CD8-positive, alpha-beta memory T cell (primary cell): ENCODE measurements around the gene PYGB. TPM values are rescaled to one million over a fixed set of nuclear protein-coding genes. Genes with fewer than 3 reads are reported as not detected.

Experiments
- CTCF ChIA-PET: fragments of 350-600 bp; sonication (Branson Sonifier 250); formaldehyde crosslinking; loops from one replicate; lab custom pipeline; 2021; ENCODE audit warnings: antibody characterized with exemption; lab: Charles Lee
- POLR2A ChIA-PET: fragments of 350-600 bp; sonication (Branson Sonifier 250); formaldehyde crosslinking; loops from one replicate; lab custom pipeline; 2021; ENCODE audit warnings: antibody characterized with exemption; lab: Charles Lee
- DNase-seq, 5 donors: peaks; one replicate each; pipeline versions ENCODE4 v3.0.0 to v3.0.0-alpha.2; 2020 to 2022; ENCODE audit warnings: mixed read lengths in 1 of 5
- H3K27ac ChIP-seq: one replicate; pipeline ENCODE4 v1.7.0; 2013; ENCODE audit warnings: low read depth, mild to moderate bottlenecking, low read length, moderate library complexity
- H3K27me3 ChIP-seq: 2 replicates; pipeline ENCODE4 v1.7.0; 2013; ENCODE audit warnings: low read length, mild to moderate bottlenecking; ENCODE audit not compliant: insufficient read depth, poor library complexity, severe bottlenecking
- H3K36me3 ChIP-seq: 2 replicates; pipeline ENCODE4 v1.7.0; 2013; ENCODE audit warnings: mild to moderate bottlenecking, low read length, moderate library complexity; ENCODE audit not compliant: insufficient read depth
- H3K4me1 ChIP-seq: 2 replicates; pipeline ENCODE4 v1.7.0; 2013; ENCODE audit warnings: mild to moderate bottlenecking, low read length, moderate library complexity; ENCODE audit not compliant: insufficient read depth
- H3K4me3 ChIP-seq: 2 replicates; pipeline ENCODE4 v1.7.0; 2013; ENCODE audit warnings: mild to moderate bottlenecking, low read length
- H3K9me3 ChIP-seq: 2 replicates; pipeline ENCODE4 v1.7.0; 2013; ENCODE audit warnings: mild to moderate bottlenecking, low read length
- H3K27ac Mint-ChIP-seq, 8 donors: one replicate each; pipeline ENCODE4 v1.8.0; 2020 to 2021; ENCODE audit warnings: mixed read lengths in 8 of 8, mild to moderate bottlenecking in 6 of 8, inconsistent platforms in 3 of 8, moderate library complexity in 3 of 8
- H3K27me3 Mint-ChIP-seq, 2 donors: one replicate each; pipeline ENCODE4 v1.8.0; 2020 to 2021; ENCODE audit warnings: mixed read lengths in 2 of 2, mild to moderate bottlenecking in 1 of 2, moderate library complexity in 1 of 2
- H3K36me3 Mint-ChIP-seq, 3 donors: one replicate each; pipeline ENCODE4 v1.8.0; 2020 to 2021; ENCODE audit warnings: mixed read lengths in 3 of 3, inconsistent platforms in 1 of 3, mild to moderate bottlenecking in 1 of 3
- H3K4me1 Mint-ChIP-seq, 3 donors: one replicate each; pipeline ENCODE4 v1.8.0; 2020 to 2021; ENCODE audit warnings: mixed read lengths in 3 of 3, inconsistent platforms in 1 of 3, mild to moderate bottlenecking in 1 of 3
- H3K4me3 Mint-ChIP-seq, 7 donors: one replicate each; pipeline ENCODE4 v1.8.0; 2020 to 2021; ENCODE audit warnings: mixed read lengths in 7 of 7, mild to moderate bottlenecking in 6 of 7, moderate library complexity in 4 of 7, inconsistent platforms in 2 of 7
- H3K9me3 Mint-ChIP-seq, 5 donors: one replicate each; pipeline ENCODE4 v1.8.0; 2020 to 2022; ENCODE audit warnings: mixed read lengths in 5 of 5, mild to moderate bottlenecking in 3 of 5, moderate library complexity in 2 of 5, inconsistent platforms in 1 of 5
- polyA plus RNA-seq: library from polyadenylated mRNA; unstranded; fragments of 300-500 nt; fragmentation: Illumina TruSeq; gene quantifications from one replicate; pipeline ENCODE4 v1.2.3, GENCODE V29; 2021
- total RNA-seq, 2 experiments: library from RNA; stranded (reverse); gene quantifications; one replicate each; pipeline ENCODE4 v1.2.3, GENCODE V29; 2021

PYGB gene
- total and polyA plus RNA-seq, 3 experiments from 2014 or later: 32.5 to 35.7 (median 35.6) TPM

- Histone ChIP-seq H3K27ac (no peak overlapping the region), H3K4me1 (peaks cover 25% of the 10 kb centered on the region), H3K4me3 (no peak overlapping the region), H3K27me3 (no peaks in the 10 kb centered on the region), H3K36me3 (no peaks in the 10 kb centered on the region), H3K9me3 (no peaks in the 10 kb centered on the region)
- H3K36me3 Mint-ChIP-seq: peaks cover 0 to 19% (median 4%) of the 10 kb centered on the region in 3 donors
- H3K27ac Mint-ChIP-seq: peak overlapping the region in 1 of 8 donors; percentile 14
- peaks cover 44 to 66% (median 59%) of the 10 kb centered on the region in 3 donors for H3K4me1 Mint-ChIP-seq
- no peaks in the 10 kb centered on the region for H3K9me3 Mint-ChIP-seq
- ChIA-PET CTCF (interaction anchor here (0.8 kb wide), 1 partner anchor 15 kb away, joined by 3 read pairs; no protein-coding TSS in a partner anchor), POLR2A (no interaction called here)
- DNase-seq: no peak
- peak overlapping the region in 5 of 7 donors; percentile 45 to 95 (median 93) for H3K4me3 Mint-ChIP-seq
- no peaks in the 10 kb centered on the region for H3K27me3 Mint-ChIP-seq
Observed at GRCh38 chr20:25250508-25250907, 2.6 kb downstream of the PYGB start.

DNA sequence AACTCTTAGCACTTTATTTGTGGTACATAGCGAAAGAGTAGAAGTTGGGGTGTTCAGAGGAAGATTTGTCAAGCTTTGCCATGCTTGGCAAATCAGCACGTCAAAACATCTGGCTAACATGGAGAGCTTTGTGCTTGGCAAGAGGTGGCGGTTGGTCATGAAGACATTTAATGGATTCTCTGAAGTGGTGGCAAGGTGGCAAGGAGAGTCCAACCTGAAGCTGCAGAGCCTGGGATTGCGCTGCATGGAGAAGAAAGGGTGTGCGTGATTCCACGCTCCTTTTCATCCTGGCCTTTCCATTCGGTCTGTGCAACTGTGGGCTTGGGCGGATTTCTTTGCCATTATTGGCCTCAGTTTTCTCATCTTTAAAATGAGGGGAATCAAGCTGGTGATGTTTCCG lies 3.1 kb downstream of the PYGB start:
- no peak for DNase-seq
- no peaks in the 10 kb centered on the region for H3K27me3 Mint-ChIP-seq
- POLR2A ChIA-PET: interaction anchor here (0.6 kb wide), 1 partner anchor 142 kb away, joined by 4 read pairs; no protein-coding TSS in a partner anchor
- H3K27ac ChIP-seq: no peak overlapping the region
- H3K4me1 Mint-ChIP-seq: peaks cover 44 to 66% (median 59%) of the 10 kb centered on the region in 3 donors
- CTCF ChIA-PET: no interaction called here
- H3K9me3 ChIP-seq: no peaks in the 10 kb centered on the region
- peaks cover 25% of the 10 kb centered on the region for H3K4me1 ChIP-seq
- H3K36me3 ChIP-seq: no peaks in the 10 kb centered on the region
- H3K27ac Mint-ChIP-seq: peak overlapping the region in 1 of 8 donors; percentile 14
- no peaks in the 10 kb centered on the region for H3K9me3 Mint-ChIP-seq
- H3K36me3 Mint-ChIP-seq: peaks cover 0 to 19% (median 4%) of the 10 kb centered on the region in 3 donors
- no peaks in the 10 kb centered on the region for H3K27me3 ChIP-seq
- H3K4me3 ChIP-seq: no peak overlapping the region
- peak overlapping the region in 2 of 7 donors; percentile 57 to 67 for H3K4me3 Mint-ChIP-seq

DNA sequence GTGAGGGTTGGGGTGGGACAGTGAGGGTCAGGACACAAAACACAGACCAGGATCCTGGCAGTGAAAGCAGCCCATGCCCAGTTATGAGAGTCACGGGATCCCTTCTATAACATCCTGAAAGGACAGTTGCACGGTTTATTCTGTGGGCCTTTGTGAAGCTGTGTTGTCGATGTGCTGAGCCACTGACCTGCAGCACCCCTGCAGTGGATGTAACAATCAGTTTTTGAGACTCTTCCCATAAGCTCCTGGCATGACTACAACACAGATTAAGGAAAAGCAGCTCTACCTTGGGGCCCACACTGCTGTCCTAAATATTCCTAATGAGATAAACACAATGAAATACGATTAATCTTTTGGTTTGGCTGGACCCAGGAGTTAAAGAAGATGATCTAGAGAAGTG lies 3.7 kb downstream of the PYGB start:
- no peak overlapping the region for H3K27ac ChIP-seq
- peak overlapping the region in 2 of 8 donors; percentile 46 to 50 for H3K27ac Mint-ChIP-seq
- H3K4me3 ChIP-seq: no peak overlapping the region
- no peaks in the 10 kb centered on the region for H3K36me3 ChIP-seq
- H3K27me3 ChIP-seq: no peaks in the 10 kb centered on the region
- H3K36me3 Mint-ChIP-seq: peaks cover 0 to 19% (median 4%) of the 10 kb centered on the region in 3 donors
- no peak for DNase-seq
- peak overlapping the region in 2 of 7 donors; percentile 23 to 67 for H3K4me3 Mint-ChIP-seq
- peaks cover 38 to 64% (median 55%) of the 10 kb centered on the region in 3 donors for H3K4me1 Mint-ChIP-seq
- H3K4me1 ChIP-seq: peaks cover 24% of the 10 kb centered on the region
- ChIA-PET CTCF (no interaction called here), POLR2A (interaction anchor here (0.6 kb wide), 1 partner anchor 142 kb away, joined by 4 read pairs; no protein-coding TSS in a partner anchor)
- no peaks in the 10 kb centered on the region for H3K9me3 Mint-ChIP-seq
- H3K9me3 ChIP-seq: no peaks in the 10 kb centered on the region
- no peaks in the 10 kb centered on the region for H3K27me3 Mint-ChIP-seq

GRCh38 chr20:25252230-25252651 lies 4.4 kb downstream of the PYGB start:
- H3K27me3 Mint-ChIP-seq: no peaks in the 10 kb centered on the region
- Histone ChIP-seq H3K27me3 (no peaks in the 10 kb centered on the region), H3K36me3 (no peaks in the 10 kb centered on the region), H3K4me1 (peaks cover 17% of the 10 kb centered on the region), H3K4me3 (no peak overlapping the region), H3K9me3 (no peaks in the 10 kb centered on the region), H3K27ac (no peak overlapping the region)
- H3K4me1 Mint-ChIP-seq: peaks cover 32 to 59% (median 51%) of the 10 kb centered on the region in 3 donors
- H3K9me3 Mint-ChIP-seq: no peaks in the 10 kb centered on the region
- ChIA-PET CTCF (no interaction called here), POLR2A (no interaction called here)
- peaks cover 0 to 17% (median 4%) of the 10 kb centered on the region in 3 donors for H3K36me3 Mint-ChIP-seq
- peak overlapping the region in 1 of 8 donors; percentile 17 for H3K27ac Mint-ChIP-seq
- no peak for DNase-seq
- H3K4me3 Mint-ChIP-seq: peak overlapping the region in 1 of 7 donors; percentile 16

DNA sequence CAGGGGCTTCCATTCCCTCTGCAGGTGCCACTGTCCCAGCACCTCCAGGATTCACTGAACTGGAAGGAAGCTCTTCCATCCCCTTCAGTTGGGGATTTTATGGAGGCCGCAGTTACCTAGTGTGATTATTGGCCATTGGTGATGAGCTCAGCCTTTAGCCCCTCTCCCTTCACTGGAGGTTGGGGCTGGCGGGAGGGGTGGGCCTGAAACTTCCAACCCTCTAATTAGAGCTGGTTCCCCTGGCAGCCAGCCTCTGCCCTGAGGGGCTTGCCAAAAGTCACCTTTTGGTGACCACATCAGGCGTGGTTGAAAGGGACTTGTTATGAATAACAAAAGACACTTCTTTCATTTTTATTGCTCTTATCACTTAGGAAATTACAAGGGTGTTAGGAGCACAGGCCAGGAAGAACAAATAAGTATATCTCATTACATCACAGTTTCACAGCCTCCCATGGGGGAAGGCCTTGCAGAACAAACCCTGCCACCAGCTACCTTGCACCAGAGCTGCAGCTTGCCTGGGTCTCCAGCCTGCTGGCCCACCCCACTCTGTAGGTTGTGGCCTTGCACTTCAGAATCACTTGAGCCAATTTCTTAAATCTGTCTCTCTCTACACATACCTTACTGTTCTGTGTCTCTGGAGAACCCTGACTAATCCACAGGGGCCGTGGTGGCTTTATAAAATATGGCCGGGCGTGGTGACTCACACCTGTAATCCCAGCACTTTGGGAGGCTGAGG lies 5.0 kb downstream of the PYGB start:
- H3K4me3 Mint-ChIP-seq: no peak overlapping the region
- peaks cover 0 to 18% (median 4%) of the 10 kb centered on the region in 3 donors for H3K36me3 Mint-ChIP-seq
- POLR2A ChIA-PET: no interaction called here
- H3K27me3 ChIP-seq: no peaks in the 10 kb centered on the region
- H3K4me3 ChIP-seq: no peak overlapping the region
- H3K27me3 Mint-ChIP-seq: no peaks in the 10 kb centered on the region
- H3K9me3 ChIP-seq: no peaks in the 10 kb centered on the region
- no peak overlapping the region for H3K27ac ChIP-seq
- peak overlapping the region in 3 of 8 donors; percentile 17 to 50 (median 26) for H3K27ac Mint-ChIP-seq
- H3K36me3 ChIP-seq: no peaks in the 10 kb centered on the region
- CTCF ChIA-PET: no interaction called here
- peaks cover 35 to 65% (median 54%) of the 10 kb centered on the region in 3 donors for H3K4me1 Mint-ChIP-seq
- peaks cover 16% of the 10 kb centered on the region for H3K4me1 ChIP-seq
- no peak for DNase-seq
- H3K9me3 Mint-ChIP-seq: no peaks in the 10 kb centered on the region

DNA sequence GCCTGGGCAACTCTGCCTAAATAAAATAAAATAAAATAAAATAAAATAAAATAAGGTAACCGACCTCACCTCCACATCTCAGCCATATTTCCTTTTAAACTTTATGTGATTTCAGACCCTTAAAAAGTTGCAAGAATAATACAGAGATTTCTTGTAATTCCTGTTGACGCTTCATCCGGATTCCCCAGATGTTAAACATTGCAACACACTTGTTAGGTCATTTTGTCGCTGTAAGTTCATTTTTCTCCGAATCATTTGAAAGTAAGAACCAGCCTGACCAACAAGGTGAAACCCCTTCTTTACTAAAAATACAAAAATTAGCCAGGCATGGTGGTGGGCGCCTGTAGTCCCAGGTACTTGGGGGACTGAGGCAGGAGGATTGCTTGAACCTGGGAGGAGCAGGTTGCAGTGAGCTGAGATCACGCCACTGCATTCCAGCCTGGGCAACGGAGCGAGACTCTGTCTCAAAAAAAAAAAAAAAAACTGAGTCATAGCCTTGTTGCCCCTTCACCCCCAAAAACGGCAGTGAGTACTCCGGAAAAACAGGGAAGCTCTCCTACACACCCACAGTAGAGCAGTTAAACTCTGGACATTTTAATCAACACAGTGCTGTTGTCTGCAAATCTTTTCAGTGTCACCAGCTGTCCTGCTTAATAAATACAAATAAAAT lies 5.9 kb downstream of the PYGB start:
- Mint-ChIP-seq H3K27ac (no peak overlapping the region), H3K27me3 (no peaks in the 10 kb centered on the region), H3K4me1 (peaks cover 34 to 69% (median 53%) of the 10 kb centered on the region in 3 donors), H3K9me3 (no peaks in the 10 kb centered on the region), H3K36me3 (peaks cover 0 to 17% (median 4%) of the 10 kb centered on the region in 3 donors), H3K4me3 (peak overlapping the region in 1 of 7 donors; percentile 27)
- CTCF ChIA-PET: no interaction called here
- Histone ChIP-seq H3K9me3 (no peaks in the 10 kb centered on the region), H3K27ac (no peak overlapping the region), H3K4me3 (no peak overlapping the region), H3K27me3 (no peaks in the 10 kb centered on the region), H3K36me3 (no peaks in the 10 kb centered on the region), H3K4me1 (peaks cover 16% of the 10 kb centered on the region)
- DNase-seq: no peak
- POLR2A ChIA-PET: no interaction called here

- Histone ChIP-seq H3K36me3 (no peaks in the 10 kb centered on the region), H3K4me3 (no peak overlapping the region), H3K27ac (no peak overlapping the region), H3K9me3 (no peaks in the 10 kb centered on the region), H3K4me1 (peaks cover 13% of the 10 kb centered on the region), H3K27me3 (no peaks in the 10 kb centered on the region)
- H3K9me3 Mint-ChIP-seq: no peaks in the 10 kb centered on the region
- CTCF ChIA-PET: no interaction called here
- peaks cover 30 to 69% (median 49%) of the 10 kb centered on the region in 3 donors for H3K4me1 Mint-ChIP-seq
- peaks cover 4 to 22% (median 4%) of the 10 kb centered on the region in 3 donors for H3K36me3 Mint-ChIP-seq
- no peak for DNase-seq
- no peaks in the 10 kb centered on the region for H3K27me3 Mint-ChIP-seq
- POLR2A ChIA-PET: no interaction called here
- H3K4me3 Mint-ChIP-seq: peak overlapping the region in 1 of 7 donors; percentile 45
- H3K27ac Mint-ChIP-seq: peak overlapping the region in 1 of 8 donors; percentile 3
Observed at GRCh38 chr20:25254571-25254970, 6.7 kb downstream of the PYGB start.
